ENCODE data around the gene INSIG1.

DNA sequence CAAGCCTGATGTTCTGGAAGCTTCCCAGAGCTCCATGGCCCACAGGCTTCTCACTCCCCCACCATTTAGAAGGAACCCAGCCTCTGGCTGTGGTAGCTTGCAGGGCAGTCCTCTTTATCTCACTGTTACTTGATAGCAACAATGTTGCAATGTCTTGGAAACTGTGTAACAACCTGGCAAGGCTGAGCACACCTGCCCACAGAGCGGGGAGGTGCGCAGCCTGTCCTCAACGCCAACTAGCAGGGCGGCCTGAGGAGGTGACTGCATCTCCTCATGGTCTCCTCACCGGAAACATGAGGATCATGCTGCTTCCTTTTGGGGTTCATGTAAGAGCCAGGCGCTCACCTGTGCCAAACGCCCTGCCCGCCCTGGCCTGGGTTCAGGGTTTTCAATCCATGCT, 43.7 kb upstream of the INSIG1 start:
- TF ChIP-seq, protein P1, sequence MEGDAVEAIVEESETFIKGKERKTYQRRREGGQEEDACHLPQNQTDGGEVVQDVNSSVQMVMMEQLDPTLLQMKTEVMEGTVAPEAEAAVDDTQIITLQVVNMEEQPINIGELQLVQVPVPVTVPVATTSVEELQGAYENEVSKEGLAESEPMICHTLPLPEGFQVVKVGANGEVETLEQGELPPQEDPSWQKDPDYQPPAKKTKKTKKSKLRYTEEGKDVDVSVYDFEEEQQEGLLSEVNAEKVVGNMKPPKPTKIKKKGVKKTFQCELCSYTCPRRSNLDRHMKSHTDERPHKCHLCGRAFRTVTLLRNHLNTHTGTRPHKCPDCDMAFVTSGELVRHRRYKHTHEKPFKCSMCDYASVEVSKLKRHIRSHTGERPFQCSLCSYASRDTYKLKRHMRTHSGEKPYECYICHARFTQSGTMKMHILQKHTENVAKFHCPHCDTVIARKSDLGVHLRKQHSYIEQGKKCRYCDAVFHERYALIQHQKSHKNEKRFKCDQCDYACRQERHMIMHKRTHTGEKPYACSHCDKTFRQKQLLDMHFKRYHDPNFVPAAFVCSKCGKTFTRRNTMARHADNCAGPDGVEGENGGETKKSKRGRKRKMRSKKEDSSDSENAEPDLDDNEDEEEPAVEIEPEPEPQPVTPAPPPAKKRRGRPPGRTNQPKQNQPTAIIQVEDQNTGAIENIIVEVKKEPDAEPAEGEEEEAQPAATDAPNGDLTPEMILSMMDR (IDR thresholded peaks at IDR 0.05) = no peak
- TF ChIP-seq POLR2A (IDR thresholded peaks at IDR 0.05) = no peak

Measured in adrenal gland (tissue), 5 donors.